ENCODE results near the gene CCDC174.

DNA sequence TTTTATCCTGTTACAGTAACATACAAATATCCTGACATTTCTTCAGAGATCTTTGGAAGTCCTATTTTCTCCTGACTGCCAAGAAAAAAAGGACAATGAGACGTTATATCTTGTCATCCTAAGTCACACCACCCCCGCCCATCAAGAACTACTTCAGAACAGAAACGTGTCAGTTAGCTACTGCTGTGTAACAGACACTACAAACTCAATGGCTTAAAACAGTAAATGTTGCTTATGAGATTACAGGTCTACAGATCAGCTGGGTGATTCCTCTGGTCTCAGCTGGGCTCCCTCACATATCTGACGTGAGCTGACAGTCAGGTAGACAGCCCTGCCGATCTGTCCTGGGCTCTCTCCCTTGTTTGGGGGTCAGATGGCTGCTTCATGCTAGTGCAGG is 20.5 kb upstream of the CCDC174 start:
- TF ChIP-seq, protein P1, sequence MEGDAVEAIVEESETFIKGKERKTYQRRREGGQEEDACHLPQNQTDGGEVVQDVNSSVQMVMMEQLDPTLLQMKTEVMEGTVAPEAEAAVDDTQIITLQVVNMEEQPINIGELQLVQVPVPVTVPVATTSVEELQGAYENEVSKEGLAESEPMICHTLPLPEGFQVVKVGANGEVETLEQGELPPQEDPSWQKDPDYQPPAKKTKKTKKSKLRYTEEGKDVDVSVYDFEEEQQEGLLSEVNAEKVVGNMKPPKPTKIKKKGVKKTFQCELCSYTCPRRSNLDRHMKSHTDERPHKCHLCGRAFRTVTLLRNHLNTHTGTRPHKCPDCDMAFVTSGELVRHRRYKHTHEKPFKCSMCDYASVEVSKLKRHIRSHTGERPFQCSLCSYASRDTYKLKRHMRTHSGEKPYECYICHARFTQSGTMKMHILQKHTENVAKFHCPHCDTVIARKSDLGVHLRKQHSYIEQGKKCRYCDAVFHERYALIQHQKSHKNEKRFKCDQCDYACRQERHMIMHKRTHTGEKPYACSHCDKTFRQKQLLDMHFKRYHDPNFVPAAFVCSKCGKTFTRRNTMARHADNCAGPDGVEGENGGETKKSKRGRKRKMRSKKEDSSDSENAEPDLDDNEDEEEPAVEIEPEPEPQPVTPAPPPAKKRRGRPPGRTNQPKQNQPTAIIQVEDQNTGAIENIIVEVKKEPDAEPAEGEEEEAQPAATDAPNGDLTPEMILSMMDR (IDR thresholded peaks at IDR 0.05; ENCODE audit: low read depth, low read length), result no peak
- TF ChIP-seq, protein P2, sequence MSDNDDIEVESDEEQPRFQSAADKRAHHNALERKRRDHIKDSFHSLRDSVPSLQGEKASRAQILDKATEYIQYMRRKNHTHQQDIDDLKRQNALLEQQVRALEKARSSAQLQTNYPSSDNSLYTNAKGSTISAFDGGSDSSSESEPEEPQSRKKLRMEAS (IDR thresholded peaks at IDR 0.05; ENCODE audit: low read depth, low read length), result no peak
- no peak for TF ChIP-seq POLR2A (IDR thresholded peaks at IDR 0.05; ENCODE audit: extremely low read depth, insufficient read length)
- TF ChIP-seq MYC (IDR thresholded peaks at IDR 0.05; ENCODE audit: low read depth, low read length), result no peak
